Heart left ventricle (tissue), 16 donors: ENCODE results near the gene TEKT2. TPM values are rescaled to one million over a fixed set of nuclear protein-coding genes. Genes with fewer than 3 reads are reported as not detected.

Source experiments
- ATAC-seq, 4 donors: fragments of 200-7000 bp; cut with Tn5 transposase; one replicate each; pipeline ENCODE4 v1.9.1; 2020 to 2022; ENCODE audit warnings: moderate library complexity in 4 of 4, mild to moderate bottlenecking in 3 of 4, moderate number of reproducible peaks in 1 of 4
- DNase-seq, 5 donors: peaks; one replicate each; pipeline ENCODE4 v3.0.0-alpha.2; 2020
- H3K27ac ChIP-seq, 12 donors: fragments of 200-600 bp; sonication (generic) in 4 of 12; one replicate each; pipeline versions ENCODE4 v1.5.0 to v1.8.0; 2016 to 2022; ENCODE audit warnings: mild to moderate bottlenecking in 2 of 12
- H3K27me3 ChIP-seq, 9 donors: fragments of 200-600 bp; sonication (generic) in 2 of 9; one replicate each; pipeline versions ENCODE4 v1.5.1 to v1.8.0; 2016 to 2022; ENCODE audit warnings: mild to moderate bottlenecking in 3 of 9
- H3K36me3 ChIP-seq, 9 donors: fragments of 200-600 bp; sonication (generic) in 2 of 9; one replicate each; pipeline versions ENCODE4 v1.5.0 to v1.8.0; 2018 to 2022; ENCODE audit warnings: mild to moderate bottlenecking in 2 of 9
- H3K4me1 ChIP-seq, 12 donors: fragments of 200-600 bp; sonication (generic) in 4 of 12; one replicate each; pipeline versions ENCODE4 v1.5.0 to v1.8.0; 2016 to 2022; ENCODE audit warnings: mild to moderate bottlenecking in 3 of 12
- H3K4me3 ChIP-seq, 12 donors: fragments of 200-600 bp; sonication (generic) in 4 of 12; one replicate each; pipeline versions ENCODE4 v1.5.0 to v1.8.0; 2017 to 2022; ENCODE audit warnings: mild to moderate bottlenecking in 9 of 12, moderate library complexity in 4 of 12
- H3K9me3 ChIP-seq, 12 donors: fragments of 200-600 bp; sonication (generic) in 4 of 12; one replicate each; pipeline versions ENCODE4 v1.5.0 to v1.8.0; 2016 to 2022; ENCODE audit warnings: mild to moderate bottlenecking in 1 of 12
- POLR2A ChIP-seq, 2 donors: fragments of 450-650 bp; IDR thresholded peaks; one replicate each; pipeline ENCODE4 v1.6.1; 2017; ENCODE audit warnings: antibody characterized with exemption in 2 of 2, mild to moderate bottlenecking in 2 of 2, moderate library complexity in 2 of 2
- WGBS, 4 donors: extraction: QIAGEN DNeasy Blood & Tissue Kit in 2 of 4; methylation state at CpG; one replicate each; pipeline versions ENCODE4 v1.1.5 to v1.1.7; 2013 to 2018; 5-methylcytosine and 5-hydroxymethylcytosine counted together
- intact Hi-C, 10 donors: fragments of 100-400 bp; cut with DNase I; formaldehyde crosslinking; loops; one replicate each; pipeline versions ENCODE4 v1.11.1 to v1.14.2; 2022
- polyA plus RNA-seq, 2 donors: library from polyadenylated mRNA; stranded (reverse); fragments of 200-250 nt; gene quantifications; one replicate each; pipeline ENCODE4 v1.2.3, GENCODE V29; 2013
- total RNA-seq, 9 donors: library from RNA; depleted of rRNA in 2 of 9; stranded (reverse); fragments of >200 nt in 2 of 9; fragmentation: NEBNext Ultra II Directional in 3 of 9; extraction: Animal tissue kit (Norgen Biotek cat#: 25700) in 3 of 9; gene quantifications; one replicate each; pipeline versions ENCODE4 v1.1.0 to v1.2.4, GENCODE V29; 2016 to 2023
- TF ChIP-seq, protein P1 (sequence below), 12 donors: fragments of 200-600 bp; sonication (generic) in 4 of 12; IDR thresholded peaks; one replicate each; pipeline versions ENCODE4 v1.5.0 to v1.8.0; 2018 to 2022; ENCODE audit warnings: antibody characterized with exemption in 12 of 12, mild to moderate bottlenecking in 5 of 12
- donor health status: ischemic (EF 13 %, LVEDD 7.1; RV severe dilation, severe dysfunction).
- donor health status: healthy with polysubstance abuse.
- donor health status: DM: no; HTN: yes; CAD: no.
- donor health status: DM: no; HTN: no; CAD: no.
- donor health status: ischemic (EF 25% LVEDD 6.9; RV normal size, moderate dysfunction).
- donor health status: ischemic (EF 25% LVEDD 5.7; RV mildly dilated, moderate dysfunction).
- donor health status: healthy.
- donor health status: DM: yes; HTN: yes; CAD: no.
- donor health status: ischemic (EF 35%, LVEDD 5.7; RV mildly dilated, moderate dysfunction).
- donor health status: nonischemic (EF 11% LVEDD 7.7; RV severe dilation, severe dysfunction).
- donor health status: DM: yes; HTN: yes; CAD: no.
- donor health status: PGD.
- donor health status: ischemic (EF 29% LVEDD 5.4; RV normal size, mild dysfunction).
- donor health status: nonischemic (EF 23%, LVEDD 6.1; RV moderate dilation, normal function).

TEKT2 gene
- total and polyA plus RNA-seq, 11 donors: 0.07 to 0.23 (median 0.18) TPM; not detected in 7

DNA sequence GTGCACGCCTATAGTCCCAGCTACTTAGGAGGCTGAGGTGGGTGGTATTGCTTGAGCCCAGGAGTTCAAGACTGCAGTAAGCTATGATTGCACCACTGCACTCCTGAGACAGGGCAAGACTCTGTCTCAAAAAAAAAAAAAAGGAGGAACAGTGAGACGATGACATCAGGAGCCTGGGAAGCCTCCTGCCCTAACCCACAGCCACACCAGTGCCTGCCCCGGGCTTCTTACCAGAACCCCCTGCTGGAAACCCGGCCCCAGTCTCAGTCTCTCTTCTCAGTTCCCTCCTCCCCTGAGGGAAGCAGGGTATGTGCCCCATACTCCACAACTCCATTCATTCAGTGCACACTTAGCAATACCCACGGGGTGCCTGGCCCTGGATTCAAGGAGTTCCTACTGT is 32.0 kb downstream of the TEKT2 start:
- ATAC-seq (peak in 3 of 4 donors; percentile 12 to 32 (median 29)), DNase-seq (no peak)
- Histone ChIP-seq H3K4me3 (no peak overlapping the region), H3K27ac (peak overlapping the region in 1 of 12 donors; percentile 34), H3K9me3 (no peaks in the 10 kb centered on the region), H3K27me3 (no peaks in the 10 kb centered on the region), H3K4me1 (peaks cover 0 to 23% (median 0%) of the 10 kb centered on the region in 12 donors), H3K36me3 (no peaks in the 10 kb centered on the region)
- WGBS, 4 donors: 62 to 73% (median 70%) methylated on average over 5 of the region's 5 CpGs
- intact Hi-C loops: no loop called here
- TF ChIP-seq POLR2A (IDR thresholded peaks at IDR 0.05): no peak
- TF ChIP-seq, protein P1, sequence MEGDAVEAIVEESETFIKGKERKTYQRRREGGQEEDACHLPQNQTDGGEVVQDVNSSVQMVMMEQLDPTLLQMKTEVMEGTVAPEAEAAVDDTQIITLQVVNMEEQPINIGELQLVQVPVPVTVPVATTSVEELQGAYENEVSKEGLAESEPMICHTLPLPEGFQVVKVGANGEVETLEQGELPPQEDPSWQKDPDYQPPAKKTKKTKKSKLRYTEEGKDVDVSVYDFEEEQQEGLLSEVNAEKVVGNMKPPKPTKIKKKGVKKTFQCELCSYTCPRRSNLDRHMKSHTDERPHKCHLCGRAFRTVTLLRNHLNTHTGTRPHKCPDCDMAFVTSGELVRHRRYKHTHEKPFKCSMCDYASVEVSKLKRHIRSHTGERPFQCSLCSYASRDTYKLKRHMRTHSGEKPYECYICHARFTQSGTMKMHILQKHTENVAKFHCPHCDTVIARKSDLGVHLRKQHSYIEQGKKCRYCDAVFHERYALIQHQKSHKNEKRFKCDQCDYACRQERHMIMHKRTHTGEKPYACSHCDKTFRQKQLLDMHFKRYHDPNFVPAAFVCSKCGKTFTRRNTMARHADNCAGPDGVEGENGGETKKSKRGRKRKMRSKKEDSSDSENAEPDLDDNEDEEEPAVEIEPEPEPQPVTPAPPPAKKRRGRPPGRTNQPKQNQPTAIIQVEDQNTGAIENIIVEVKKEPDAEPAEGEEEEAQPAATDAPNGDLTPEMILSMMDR (IDR thresholded peaks at IDR 0.05): no peak

DNA sequence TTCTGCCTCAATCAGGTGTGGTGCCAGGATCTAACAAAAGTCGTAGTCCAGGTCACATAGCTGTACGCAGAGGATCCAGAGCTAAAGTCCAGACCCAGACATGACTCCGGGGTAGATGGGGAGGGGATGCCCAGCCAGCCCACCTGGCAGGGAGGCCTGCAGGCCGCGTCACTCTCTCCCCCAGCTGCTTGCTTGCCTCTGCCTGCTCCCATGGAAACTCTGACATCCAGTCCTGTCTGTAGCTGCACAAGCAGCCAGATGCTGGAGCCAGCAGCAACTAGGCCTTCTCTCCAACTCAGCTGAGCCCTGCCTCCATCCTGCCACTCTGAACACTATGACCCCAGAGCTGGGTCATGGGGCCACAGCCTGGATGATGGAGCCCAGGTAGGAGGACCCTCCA is 33.0 kb downstream of the TEKT2 start:
- intact Hi-C loops: no loop called here
- Histone ChIP-seq H3K36me3 (no peaks in the 10 kb centered on the region), H3K27ac (no peak overlapping the region), H3K4me1 (peaks cover 0 to 23% (median 0%) of the 10 kb centered on the region in 12 donors), H3K4me3 (no peak overlapping the region), H3K27me3 (no peaks in the 10 kb centered on the region), H3K9me3 (no peaks in the 10 kb centered on the region)
- WGBS, 4 donors: 88 to 92% (median 91%) methylated on average over 5 of the region's 5 CpGs
- ATAC-seq (no peak), DNase-seq (no peak)
- no peak for TF ChIP-seq POLR2A (IDR thresholded peaks at IDR 0.05)
- TF ChIP-seq, protein P1 (IDR thresholded peaks at IDR 0.05): no peak

DNA sequence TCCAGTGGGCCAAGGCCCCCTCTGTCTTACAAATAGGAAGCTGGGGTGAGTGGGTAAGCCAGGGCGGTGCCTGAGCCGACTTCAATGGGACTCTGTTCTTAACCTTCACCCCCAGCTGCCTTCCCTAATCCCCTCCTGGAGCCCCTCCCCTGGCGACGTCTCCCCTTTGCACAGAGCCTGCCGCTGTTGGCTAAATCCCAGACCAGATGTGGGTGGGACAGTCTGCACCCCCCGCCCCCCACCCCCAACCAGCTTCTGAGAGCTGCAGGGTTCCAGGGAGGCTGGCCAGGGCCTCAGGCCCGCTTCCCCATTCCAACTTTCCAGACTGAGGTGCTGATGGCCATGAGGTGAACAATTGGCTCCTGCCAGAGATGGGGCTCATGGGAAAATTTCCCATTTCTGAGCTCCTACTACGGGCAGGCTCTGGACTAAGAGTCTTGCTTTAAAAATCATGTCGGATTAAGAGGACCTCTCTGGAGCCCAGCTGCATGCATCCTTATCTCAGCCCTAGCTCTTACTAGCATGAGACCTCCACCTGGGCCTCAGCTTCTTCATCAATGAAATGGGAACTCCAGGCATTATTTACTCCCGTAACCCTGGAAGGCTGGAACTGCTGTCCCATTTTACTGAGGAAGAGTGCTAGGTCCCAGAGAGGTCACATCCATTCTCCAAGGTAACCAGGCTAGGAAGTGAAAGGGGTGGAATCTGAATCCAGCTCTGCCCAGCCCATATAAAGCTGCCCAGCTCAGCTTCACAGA is 34.7 kb downstream of the TEKT2 start:
- peaks cover 0 to 33% (median 0%) of the 10 kb centered on the region in 12 donors for H3K4me1 ChIP-seq

DNA sequence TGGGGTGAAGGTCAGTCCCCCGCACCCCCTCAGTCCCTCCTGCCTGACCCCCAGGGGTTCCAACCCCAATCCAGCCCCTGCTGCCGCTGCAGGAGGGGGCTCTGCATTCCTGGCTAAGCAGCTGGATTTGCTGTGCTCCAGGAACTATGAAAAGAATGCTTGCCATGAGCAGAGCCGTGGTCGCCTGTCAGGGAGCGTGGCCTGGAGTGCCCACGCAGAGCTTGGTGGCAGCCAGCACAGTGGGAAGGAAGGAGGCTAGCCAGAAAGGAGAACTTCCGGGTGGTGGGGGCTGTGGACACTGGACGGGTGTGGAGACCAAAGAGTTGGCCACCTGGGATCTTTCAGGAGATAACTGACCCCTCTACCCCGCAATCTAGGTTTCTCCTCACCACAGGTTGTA is 35.6 kb downstream of the TEKT2 start:
- H3K36me3 ChIP-seq: no peaks in the 10 kb centered on the region
- ATAC-seq: no peak
- H3K27ac ChIP-seq: no peak overlapping the region
- H3K9me3 ChIP-seq: no peaks in the 10 kb centered on the region
- H3K4me3 ChIP-seq: no peak overlapping the region
- TF ChIP-seq POLR2A (IDR thresholded peaks at IDR 0.05): no peak
- TF ChIP-seq, protein P1 (IDR thresholded peaks at IDR 0.05): no peak
- no peak for DNase-seq
- peaks cover 0 to 41% (median 0%) of the 10 kb centered on the region in 12 donors for H3K4me1 ChIP-seq
- 47 to 55% (median 51%) methylated on average over 9 of the region's 9 CpGs for WGBS, 4 donors
- intact Hi-C loops: no loop called here
- peaks cover 0 to 8% (median 0%) of the 10 kb centered on the region in 9 donors for H3K27me3 ChIP-seq

More for the DNA sequence above, 34.7 kb downstream of the TEKT2 start:
- H3K9me3 ChIP-seq: no peaks in the 10 kb centered on the region
- intact Hi-C loops: no loop called here
- no peaks in the 10 kb centered on the region for H3K36me3 ChIP-seq
- H3K4me3 ChIP-seq: no peak overlapping the region
- no peak overlapping the region for H3K27ac ChIP-seq
- ATAC-seq (no peak), DNase-seq (no peak)
- TF ChIP-seq POLR2A (IDR thresholded peaks at IDR 0.05): no peak
- TF ChIP-seq, protein P1 (IDR thresholded peaks at IDR 0.05): no peak
- no peaks in the 10 kb centered on the region for H3K27me3 ChIP-seq
- WGBS, 4 donors: 67 to 78% (median 73%) methylated on average over 7 to 10 of the region's 10 CpGs
